Astrocyte (in vitro differentiated cells and primary cell): ENCODE data around the gene FHIP2A. TPM values are rescaled to one million over a fixed set of nuclear protein-coding genes. Genes with fewer than 3 reads are reported as not detected.

Experiments
- DNase-seq: peaks from one replicate; pipeline ENCODE4 v3.0.0-alpha.2; 2010; ENCODE audit warnings: low read depth
- FAIRE-seq: peaks from 2 replicates; lab custom pipeline; 2011; peaks lifted over from hg19 to GRCh38; lab: Jason Lieb, UNC
- H2AFZ ChIP-seq: 2 replicates; pipeline ENCODE4 v1.6.0; 2012; ENCODE audit warnings: low read depth, low read length, inconsistent platforms
- H3K27ac ChIP-seq: 2 replicates; pipeline ENCODE4 v1.5.1; 2011; ENCODE audit warnings: low read depth, low read length, inconsistent platforms
- H3K27me3 ChIP-seq: 2 replicates; pipeline ENCODE4 v1.6.0; 2011; ENCODE audit warnings: low read length, inconsistent platforms; ENCODE audit not compliant: insufficient read depth
- H3K36me3 ChIP-seq: 2 replicates; pipeline ENCODE4 v1.5.1; 2011; ENCODE audit warnings: low read length, inconsistent platforms; ENCODE audit not compliant: insufficient read depth
- H3K4me1 ChIP-seq: 2 replicates; pipeline ENCODE4 v1.5.1; 2011; ENCODE audit warnings: low read length, inconsistent platforms; ENCODE audit not compliant: insufficient read depth
- H3K4me2 ChIP-seq: 2 replicates; pipeline ENCODE4 v1.6.0; 2012; ENCODE audit warnings: low read length, inconsistent platforms
- H3K4me3 ChIP-seq: 2 replicates; pipeline ENCODE4 v1.5.1; 2011; ENCODE audit warnings: low read depth, mild to moderate bottlenecking, low read length, inconsistent platforms; ENCODE audit not compliant: insufficient read depth
- H3K79me2 ChIP-seq: 2 replicates; pipeline ENCODE4 v1.6.0; 2012; ENCODE audit warnings: mild to moderate bottlenecking, low read length, inconsistent platforms; ENCODE audit not compliant: insufficient read depth
- H3K9ac ChIP-seq: 2 replicates; pipeline ENCODE4 v1.6.0; 2012; ENCODE audit warnings: mild to moderate bottlenecking, low read length, inconsistent platforms
- H3K9me3 ChIP-seq: 2 replicates; pipeline ENCODE4 v1.5.1; 2012; ENCODE audit warnings: low read depth, mild to moderate bottlenecking, low read length, inconsistent platforms; ENCODE audit not compliant: insufficient read depth
- H4K20me1 ChIP-seq: 2 replicates; pipeline ENCODE4 v1.6.0; 2012; ENCODE audit warnings: low read length, inconsistent platforms; ENCODE audit not compliant: insufficient read depth
- H3K27ac Mint-ChIP-seq: one replicate; pipeline ENCODE4 v1.8.0; 2021; ENCODE audit warnings: mild to moderate bottlenecking, mixed read lengths; ENCODE audit not compliant: unreplicated experiment
- H3K27me3 Mint-ChIP-seq: one replicate; pipeline ENCODE4 v1.8.0; 2021; ENCODE audit warnings: low read depth, mixed read lengths; ENCODE audit not compliant: unreplicated experiment
- H3K36me3 Mint-ChIP-seq: one replicate; pipeline ENCODE4 v1.8.0; 2021; ENCODE audit warnings: low read depth, mixed read lengths; ENCODE audit not compliant: unreplicated experiment
- H3K4me1 Mint-ChIP-seq: one replicate; pipeline ENCODE4 v1.8.0; 2021; ENCODE audit warnings: low read depth, mixed read lengths; ENCODE audit not compliant: unreplicated experiment
- H3K4me3 Mint-ChIP-seq: one replicate; pipeline ENCODE4 v1.8.0; 2021; ENCODE audit warnings: mild to moderate bottlenecking, moderate library complexity, mixed read lengths; ENCODE audit not compliant: unreplicated experiment
- H3K9me3 Mint-ChIP-seq: one replicate; pipeline ENCODE4 v1.8.0; 2021; ENCODE audit warnings: mild to moderate bottlenecking, mixed read lengths; ENCODE audit not compliant: unreplicated experiment
- CTCF ChIP-seq: IDR thresholded peaks from 2 replicates; pipeline ENCODE4 v1.5.1; 2011; ENCODE audit warnings: low read depth, mild to moderate bottlenecking, inconsistent platforms, low read length, moderate library complexity; ENCODE audit not compliant: insufficient read depth
- EZH2 ChIP-seq: IDR thresholded peaks from 2 replicates; pipeline ENCODE4 v1.6.1; 2012; ENCODE audit warnings: mild to moderate bottlenecking, low read length, inconsistent platforms; ENCODE audit not compliant: insufficient read depth
- total RNA-seq: library from RNA; stranded (reverse); gene quantifications from 2 replicates; pipeline ENCODE4 v1.2.1, GENCODE V29; 2021

The FHIP2A gene
- total RNA-seq, 1 donor from 2014 or later, result 38.2 TPM

GRCh38 chr10:114821915-114822443, 399 bp downstream of the FHIP2A start:
- Histone ChIP-seq H3K27me3 (no peaks in the 10 kb centered on the region), H3K9ac (peak overlapping the region; percentile 97), H3K36me3 (no peaks in the 10 kb centered on the region), H3K79me2 (peaks cover 51% of the 10 kb centered on the region), H3K27ac (peak overlapping the region; percentile 97), H3K9me3 (no peaks in the 10 kb centered on the region), H3K4me2 (peak overlapping the region; percentile 88), H3K4me1 (peaks cover 30% of the 10 kb centered on the region), H4K20me1 (no peaks in the 10 kb centered on the region), H3K4me3 (peak overlapping the region; percentile 88), H2AFZ (peak overlapping the region; percentile 41)
- no peaks in the 10 kb centered on the region for H3K9me3 Mint-ChIP-seq
- peaks cover 4% of the 10 kb centered on the region for H3K27me3 Mint-ChIP-seq
- peaks cover 3% of the 10 kb centered on the region for H3K36me3 Mint-ChIP-seq
- TF ChIP-seq CTCF, result no peak
- peak overlapping the region; percentile 94 for H3K4me3 Mint-ChIP-seq
- H3K27ac Mint-ChIP-seq, result peak overlapping the region; percentile 97
- DNase-seq (peak; percentile 19), FAIRE-seq (no peak)
- H3K4me1 Mint-ChIP-seq, result peaks cover 24% of the 10 kb centered on the region

- Histone ChIP-seq H3K9ac (peak overlapping the region; percentile 97), H3K4me1 (peaks cover 31% of the 10 kb centered on the region), H3K36me3 (no peaks in the 10 kb centered on the region), H3K4me2 (peak overlapping the region; percentile 88), H3K27me3 (no peaks in the 10 kb centered on the region), H3K79me2 (peaks cover 56% of the 10 kb centered on the region), H3K27ac (peak overlapping the region; percentile 97), H4K20me1 (no peaks in the 10 kb centered on the region), H3K4me3 (peak overlapping the region; percentile 88), H2AFZ (peak overlapping the region; percentile 12), H3K9me3 (no peaks in the 10 kb centered on the region)
- H3K9me3 Mint-ChIP-seq, result no peaks in the 10 kb centered on the region
- H3K4me1 Mint-ChIP-seq, result peaks cover 24% of the 10 kb centered on the region
- FAIRE-seq (peak; percentile 78), DNase-seq (peak; percentile 49)
- H3K27me3 Mint-ChIP-seq, result peaks cover 4% of the 10 kb centered on the region
- H3K4me3 Mint-ChIP-seq, result peak overlapping the region; percentile 94
- H3K36me3 Mint-ChIP-seq, result peaks cover 3% of the 10 kb centered on the region
- no peak for TF ChIP-seq CTCF
- H3K27ac Mint-ChIP-seq, result peak overlapping the region; percentile 97
Measured at GRCh38 chr10:114822444-114823076, 980 bp downstream of the FHIP2A start.

GRCh38 chr10:114823077-114823463, 1.5 kb downstream of the FHIP2A start:
- no peaks in the 10 kb centered on the region for H4K20me1 ChIP-seq
- peaks cover 24% of the 10 kb centered on the region for H3K4me1 Mint-ChIP-seq
- peak overlapping the region; percentile 97 for H3K27ac ChIP-seq
- no peaks in the 10 kb centered on the region for H3K9me3 ChIP-seq
- peak overlapping the region; percentile 97 for H3K27ac Mint-ChIP-seq
- peaks cover 61% of the 10 kb centered on the region for H3K79me2 ChIP-seq
- H3K36me3 ChIP-seq, result no peaks in the 10 kb centered on the region
- TF ChIP-seq CTCF (no peak), EZH2 (no peak)
- no peaks in the 10 kb centered on the region for H3K27me3 ChIP-seq
- H3K36me3 Mint-ChIP-seq, result peaks cover 3% of the 10 kb centered on the region
- peak overlapping the region; percentile 88 for H3K4me3 ChIP-seq
- H3K4me3 Mint-ChIP-seq, result peak overlapping the region; percentile 94
- DNase-seq (peak; percentile 8), FAIRE-seq (no peak)
- no peak overlapping the region for H2AFZ ChIP-seq
- H3K9ac ChIP-seq, result peak overlapping the region; percentile 97
- H3K9me3 Mint-ChIP-seq, result no peaks in the 10 kb centered on the region
- H3K4me2 ChIP-seq, result peak overlapping the region; percentile 88
- H3K4me1 ChIP-seq, result peaks cover 31% of the 10 kb centered on the region
- peaks cover 4% of the 10 kb centered on the region for H3K27me3 Mint-ChIP-seq
